H9 (cell line): ENCODE measurements around the gene CDYL. TPM values are rescaled to one million over a fixed set of nuclear protein-coding genes. Genes with fewer than 3 reads are reported as not detected.

ENCODE experiments used
- DNase-seq: peaks from one replicate; pipeline ENCODE4 v3.0.0-alpha.2; 2017
- H2AFZ ChIP-seq: one replicate; pipeline ENCODE4 v1.6.1; 2013; ENCODE audit warnings: mild to moderate bottlenecking, low read length, control low read depth, moderate library complexity
- H2AK5ac ChIP-seq: 2 replicates; pipeline ENCODE4 v1.6.1; 2013; ENCODE audit warnings: low read length, control low read depth, mixed read lengths; ENCODE audit not compliant: insufficient read length
- H2BK120ac ChIP-seq: one replicate; pipeline ENCODE4 v1.6.1; 2013; ENCODE audit warnings: low read depth, mild to moderate bottlenecking, low read length, control low read depth, inconsistent platforms; ENCODE audit not compliant: poor library complexity, severe bottlenecking
- H2BK12ac ChIP-seq: 2 replicates; pipeline ENCODE4 v1.6.1; 2013; ENCODE audit warnings: low read length, control low read depth, mixed read lengths, low read depth; ENCODE audit not compliant: insufficient read length
- H2BK15ac ChIP-seq: 2 replicates; pipeline ENCODE4 v1.6.1; 2013; ENCODE audit warnings: low read depth, low read length, control low read depth
- H2BK20ac ChIP-seq: one replicate; pipeline ENCODE4 v1.6.1; 2013; ENCODE audit warnings: low read depth, mild to moderate bottlenecking, low read length, control low read depth, inconsistent platforms; ENCODE audit not compliant: poor library complexity, severe bottlenecking
- H2BK5ac ChIP-seq: 2 replicates; pipeline ENCODE4 v1.6.1; 2013; ENCODE audit warnings: low read length, control low read depth, mixed read lengths; ENCODE audit not compliant: insufficient read length
- H3K14ac ChIP-seq: 2 replicates; pipeline ENCODE4 v1.6.1; 2013; ENCODE audit warnings: low read length, control low read depth; ENCODE audit not compliant: insufficient read depth
- H3K18ac ChIP-seq: 2 replicates; pipeline ENCODE4 v1.6.1; 2013; ENCODE audit warnings: low read depth, mild to moderate bottlenecking, mixed read lengths, low read length, control low read depth; ENCODE audit not compliant: insufficient read length
- H3K23ac ChIP-seq: 2 replicates; pipeline ENCODE4 v1.6.1; 2013; ENCODE audit warnings: low read length, control low read depth, mixed read lengths, low read depth; ENCODE audit not compliant: insufficient read length
- H3K23me2 ChIP-seq: 2 replicates; pipeline ENCODE4 v1.6.1; 2013; ENCODE audit warnings: low read depth, mild to moderate bottlenecking, mixed read lengths, low read length, control low read depth; ENCODE audit not compliant: insufficient read length, poor library complexity, severe bottlenecking
- H3K27ac ChIP-seq: 2 replicates; pipeline ENCODE4 v1.5.1; 2013; ENCODE audit warnings: low read length, control low read depth, mixed read lengths, low read depth; ENCODE audit not compliant: insufficient read length
- H3K27me3 ChIP-seq: 2 replicates; pipeline ENCODE4 v1.6.1; 2013; ENCODE audit warnings: low read length, control low read depth, inconsistent platforms; ENCODE audit not compliant: insufficient read depth
- H3K4ac ChIP-seq: 2 replicates; pipeline ENCODE4 v1.6.1; 2013; ENCODE audit warnings: low read depth, mild to moderate bottlenecking, control low read depth, inconsistent platforms, low read length, moderate library complexity
- H3K4me1 ChIP-seq: 2 replicates; pipeline ENCODE4 v1.6.1; 2013; ENCODE audit warnings: low read length, control low read depth, inconsistent platforms; ENCODE audit not compliant: insufficient read depth
- H3K4me2 ChIP-seq: 2 replicates; pipeline ENCODE4 v1.6.1; 2013; ENCODE audit warnings: low read length, control low read depth, mixed read lengths; ENCODE audit not compliant: insufficient read length, insufficient read depth
- H3K56ac ChIP-seq: 2 replicates; pipeline ENCODE4 v1.6.1; 2013; ENCODE audit warnings: low read depth, mild to moderate bottlenecking, mixed read lengths, low read length, control low read depth; ENCODE audit not compliant: insufficient read length
- H3K79me1 ChIP-seq: 2 replicates; pipeline ENCODE4 v1.6.1; 2013; ENCODE audit warnings: low read depth, mild to moderate bottlenecking, moderate library complexity, low read length, control low read depth, inconsistent platforms; ENCODE audit not compliant: insufficient read depth, poor library complexity, severe bottlenecking
- H3K79me2 ChIP-seq: 2 replicates; pipeline ENCODE4 v1.6.1; 2013; ENCODE audit warnings: low read length, control low read depth, inconsistent platforms; ENCODE audit not compliant: insufficient read depth
- H3K9ac ChIP-seq: 2 replicates; pipeline ENCODE4 v1.6.1; 2013; ENCODE audit warnings: low read length, control low read depth, mixed read lengths; ENCODE audit not compliant: insufficient read length; ENCODE audit errors: extremely low read depth
- H3K9me3 ChIP-seq: one replicate; pipeline ENCODE4 v1.6.1; 2013; ENCODE audit warnings: low read depth, low read length, inconsistent platforms; ENCODE audit not compliant: control insufficient read depth
- H3T11ph ChIP-seq: one replicate; pipeline ENCODE4 v1.6.1; 2013; ENCODE audit warnings: mild to moderate bottlenecking, low read length, control low read depth, inconsistent platforms
- H4K20me1 ChIP-seq: one replicate; pipeline ENCODE4 v1.6.1; 2013; ENCODE audit not compliant: control insufficient read depth, insufficient read length, insufficient read depth
- H4K5ac ChIP-seq: 2 replicates; pipeline ENCODE4 v1.6.1; 2013; ENCODE audit warnings: low read depth, mild to moderate bottlenecking, mixed read lengths, low read length, control low read depth; ENCODE audit not compliant: insufficient read length
- H4K8ac ChIP-seq: replicated peaks from 2 replicates; pipeline ENCODE4 v1.6.1; 2013; ENCODE audit warnings: low read length, control low read depth, mixed read lengths, low read depth; ENCODE audit not compliant: insufficient read length
- H4K91ac ChIP-seq: 2 replicates; pipeline ENCODE4 v1.6.1; 2013; ENCODE audit warnings: low read depth, mild to moderate bottlenecking, moderate library complexity, mixed read lengths, low read length, control low read depth; ENCODE audit not compliant: insufficient read length
- H3K27ac Mint-ChIP-seq, 3 experiments: 2 replicates in 2 of 3; 3 replicates in 1 of 3; pipeline ENCODE4 v1.8.0; 2020 to 2021; ENCODE audit warnings: mixed read lengths in 3 of 3, mild to moderate bottlenecking in 1 of 3, moderate library complexity in 1 of 3
- H3K27me3 Mint-ChIP-seq: 2 replicates; pipeline ENCODE4 v1.8.0; 2021; ENCODE audit warnings: low read depth, mild to moderate bottlenecking, moderate library complexity, mixed read lengths
- H3K36me3 Mint-ChIP-seq, 3 experiments: 2 replicates in 2 of 3; 3 replicates in 1 of 3; pipeline ENCODE4 v1.8.0; 2020 to 2021; ENCODE audit warnings: low read depth in 3 of 3, mixed read lengths in 3 of 3; ENCODE audit not compliant: insufficient read depth in 1 of 3
- H3K4me1 Mint-ChIP-seq, 2 experiments: 2 replicates each; pipeline ENCODE4 v1.8.0; 2020; ENCODE audit warnings: mixed read lengths in 2 of 2
- H3K4me3 Mint-ChIP-seq, 2 experiments: 2 replicates in 1 of 2; 3 replicates in 1 of 2; pipeline ENCODE4 v1.8.0; 2020 to 2021; ENCODE audit warnings: mild to moderate bottlenecking in 2 of 2, mixed read lengths in 2 of 2, moderate library complexity in 1 of 2
- H3K9me3 Mint-ChIP-seq, 2 experiments: 2 replicates in 1 of 2; 3 replicates in 1 of 2; pipeline ENCODE4 v1.8.0; 2020; ENCODE audit warnings: mild to moderate bottlenecking in 2 of 2, mixed read lengths in 2 of 2, moderate library complexity in 1 of 2
- CTCF ChIP-seq: fragments of 200-600 bp; sonication (generic); conservative IDR thresholded peaks from 3 replicates; pipeline ENCODE4 v1.8.0; 2021; ENCODE audit warnings: antibody characterized with exemption, mild to moderate bottlenecking
- WGBS: extraction: QIAGEN DNeasy Blood & Tissue Kit; methylation state at CpG from one replicate; pipeline ENCODE4 v1.1.7; 2013; ENCODE audit warnings: missing lambda C conversion rate, low lambda C conversion rate, mixed read lengths; ENCODE audit not compliant: insufficient read length; ENCODE audit errors: extremely low coverage; 5-methylcytosine and 5-hydroxymethylcytosine counted together
- total RNA-seq: library from RNA; stranded (reverse); gene quantifications from 2 replicates; pipeline ENCODE4 v1.2.1, GENCODE V29; 2021

Gene CDYL
- total RNA-seq, 1 experiment from 2014 or later, result 95.0 TPM

DNA sequence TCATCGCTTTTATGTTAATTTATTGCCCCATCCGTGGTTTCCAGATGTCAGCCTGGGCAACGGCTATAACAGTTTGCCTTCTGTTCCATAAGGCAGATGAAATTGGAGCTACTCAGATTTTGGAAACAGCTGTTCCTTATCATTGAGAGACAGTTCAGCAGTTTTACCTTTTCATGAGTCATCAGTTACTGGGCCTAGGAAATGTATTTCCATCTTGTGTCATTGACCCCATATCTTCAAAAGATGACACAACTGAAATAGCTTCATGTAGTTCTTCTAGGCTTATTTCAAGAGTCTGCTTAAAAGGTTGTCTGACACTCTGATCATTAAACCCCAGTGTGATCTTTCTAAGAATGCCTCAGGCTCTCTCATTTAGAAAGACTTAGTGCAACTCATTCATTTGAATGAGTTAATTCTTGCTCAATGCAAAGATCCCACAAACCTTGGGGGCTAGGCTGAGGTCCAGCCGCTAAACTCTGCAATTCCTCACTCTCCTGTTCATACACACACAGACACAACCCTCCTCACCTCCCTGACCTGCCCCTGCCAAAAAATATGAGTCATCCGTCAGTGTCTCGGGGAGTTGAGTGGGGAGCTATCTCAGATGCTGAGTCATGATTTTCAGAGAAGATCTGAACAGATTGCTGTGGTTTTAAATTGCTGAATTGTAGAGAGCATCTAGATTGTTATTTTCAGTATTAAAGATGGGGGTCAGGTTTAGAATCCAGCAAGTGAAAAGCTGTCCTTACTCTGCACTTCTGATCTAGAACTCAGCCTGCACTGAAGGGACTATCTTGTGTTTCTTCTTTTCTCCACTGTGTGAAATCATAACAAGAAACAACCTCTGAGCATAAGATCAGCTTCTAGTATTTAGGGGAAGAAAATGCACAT, 165.8 kb downstream of the CDYL start:
- Histone ChIP-seq H2BK12ac (no peak overlapping the region), H4K5ac (no peak overlapping the region), H2BK15ac (no peak overlapping the region), H2AK5ac (no peak overlapping the region), H2BK120ac (no peak overlapping the region), H4K8ac (no peak overlapping the region), H3K14ac (no peak overlapping the region), H3K9me3 (no peaks in the 10 kb centered on the region), H3K9ac (no peak overlapping the region), H2BK5ac (no peak overlapping the region), H3K56ac (no peak overlapping the region), H3K27me3 (no peaks in the 10 kb centered on the region), H3K23ac (no peak overlapping the region), H2BK20ac (no peak overlapping the region), H3K18ac (no peak overlapping the region), H3K79me2 (no peaks in the 10 kb centered on the region; the same call in 1 of the 2 replicates), H3K4me2 (no peak overlapping the region), H3K4me1 (0 out of 2 replicates have a peak, but pooled peaks cover 2% of the 10 kb centered on the region), H3K23me2 (no peaks in the 10 kb centered on the region), H2AFZ (no peak overlapping the region), H3K4ac (no peak overlapping the region), H3T11ph (no peak overlapping the region), H3K79me1 (peaks cover 4% of the 10 kb centered on the region), H4K91ac (no peak overlapping the region), H3K27ac (no peak overlapping the region), H4K20me1 (no peaks in the 10 kb centered on the region)
- no peak for DNase-seq
- no peak overlapping the region for H3K4me3 Mint-ChIP-seq
- H3K36me3 Mint-ChIP-seq, result peaks cover 30 to 63% (median 49%) of the 10 kb centered on the region in 3 experiments
- H3K27ac Mint-ChIP-seq, result peak overlapping the region in 2 of 3 experiments; percentile 46 to 53; a peak in 4 of 7 replicates
- H3K27me3 Mint-ChIP-seq, result no peaks in the 10 kb centered on the region; the same call in 1 of the 2 replicates
- no peaks in the 10 kb centered on the region for H3K9me3 Mint-ChIP-seq
- TF ChIP-seq CTCF, result no peak
- H3K4me1 Mint-ChIP-seq, result peaks cover 30 to 36% of the 10 kb centered on the region in 2 experiments
- no CpG with 5 or more reads among the region's 6 CpGs for WGBS
